Eye (tissue), 1 donor: Measurements from ENCODE around the gene REXO4.
"Not testable (repeated sequence)": the region's sequence is repeated elsewhere in the genome, so short reads cannot be mapped to it uniquely, and the experiment has no call there.

ENCODE experiments used
- DNase-seq: peaks from one replicate; pipeline ENCODE4 v3.0.0-alpha.2; 2015

Gene REXO4, protein sequence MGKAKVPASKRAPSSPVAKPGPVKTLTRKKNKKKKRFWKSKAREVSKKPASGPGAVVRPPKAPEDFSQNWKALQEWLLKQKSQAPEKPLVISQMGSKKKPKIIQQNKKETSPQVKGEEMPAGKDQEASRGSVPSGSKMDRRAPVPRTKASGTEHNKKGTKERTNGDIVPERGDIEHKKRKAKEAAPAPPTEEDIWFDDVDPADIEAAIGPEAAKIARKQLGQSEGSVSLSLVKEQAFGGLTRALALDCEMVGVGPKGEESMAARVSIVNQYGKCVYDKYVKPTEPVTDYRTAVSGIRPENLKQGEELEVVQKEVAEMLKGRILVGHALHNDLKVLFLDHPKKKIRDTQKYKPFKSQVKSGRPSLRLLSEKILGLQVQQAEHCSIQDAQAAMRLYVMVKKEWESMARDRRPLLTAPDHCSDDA

DNA sequence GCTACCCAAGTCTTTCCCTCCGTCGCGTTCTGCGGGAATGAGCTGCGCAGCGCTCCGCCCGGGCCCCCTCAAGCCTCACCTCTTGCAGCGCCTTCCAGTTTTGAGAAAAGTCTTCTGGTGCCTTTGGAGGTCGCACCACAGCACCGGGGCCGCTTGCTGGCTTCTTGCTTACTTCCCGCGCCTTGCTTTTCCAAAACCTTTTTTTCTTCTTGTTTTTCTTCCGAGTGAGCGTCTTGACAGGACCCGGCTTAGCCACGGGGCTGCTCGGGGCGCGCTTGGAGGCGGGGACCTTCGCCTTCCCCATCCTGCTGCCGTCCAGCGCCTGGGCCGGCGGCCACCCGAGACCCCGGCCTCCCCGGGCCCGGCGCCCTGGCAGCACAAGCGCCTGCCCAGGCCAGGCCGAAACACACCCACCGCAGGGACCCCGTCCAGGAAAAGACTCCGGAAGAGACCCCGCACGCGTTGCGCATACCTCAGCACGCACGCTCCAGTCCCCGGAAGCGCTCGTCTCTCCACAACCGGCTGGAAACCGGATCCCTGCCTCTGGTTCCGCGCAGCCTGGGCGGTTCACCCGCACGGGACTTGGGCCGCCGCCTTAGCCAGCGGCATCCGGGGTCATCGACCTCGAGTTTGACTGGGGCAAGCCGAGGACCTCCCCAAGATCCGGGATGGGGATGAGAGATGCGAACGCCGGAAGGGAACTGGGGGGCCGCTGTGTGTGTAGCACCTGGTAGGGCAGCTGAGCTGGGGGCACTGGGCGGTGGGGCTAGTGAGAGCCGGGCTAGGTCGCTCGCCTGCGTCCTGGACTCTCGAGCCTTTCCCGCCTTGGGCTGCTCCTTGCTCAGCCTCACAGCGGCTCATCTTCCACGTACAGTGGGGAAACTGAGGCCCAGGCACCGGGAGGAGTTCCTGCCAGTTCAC lies at the start of gene REXO4:
REXO4 (minus strand) TSS at position 470 of the 921 bp plus-strand sequence; CDS start at position 304, 166 bp downstream.
- DNase-seq, result peak; percentile 96

DNA sequence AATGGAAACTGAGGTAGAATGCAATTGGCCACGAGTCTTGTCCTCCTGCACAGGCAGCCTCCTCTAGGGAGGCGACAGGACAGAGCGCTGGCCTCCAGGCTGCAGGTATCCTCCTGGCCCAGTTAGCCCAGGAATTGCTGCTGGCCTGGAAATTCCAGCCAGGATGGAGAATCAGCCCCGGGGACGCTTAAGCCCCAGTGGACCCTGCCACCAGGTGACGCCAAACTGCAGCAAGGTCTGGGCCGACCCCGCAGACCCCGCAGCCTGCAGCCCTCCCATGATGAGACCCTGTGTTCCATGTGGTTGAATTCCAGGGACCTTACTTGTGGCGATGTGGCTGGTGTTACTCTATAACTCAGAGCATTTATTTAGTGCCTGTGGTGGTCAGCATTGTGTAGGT lies 49.3 kb upstream of the REXO4 start:
- no peak for DNase-seq

DNA sequence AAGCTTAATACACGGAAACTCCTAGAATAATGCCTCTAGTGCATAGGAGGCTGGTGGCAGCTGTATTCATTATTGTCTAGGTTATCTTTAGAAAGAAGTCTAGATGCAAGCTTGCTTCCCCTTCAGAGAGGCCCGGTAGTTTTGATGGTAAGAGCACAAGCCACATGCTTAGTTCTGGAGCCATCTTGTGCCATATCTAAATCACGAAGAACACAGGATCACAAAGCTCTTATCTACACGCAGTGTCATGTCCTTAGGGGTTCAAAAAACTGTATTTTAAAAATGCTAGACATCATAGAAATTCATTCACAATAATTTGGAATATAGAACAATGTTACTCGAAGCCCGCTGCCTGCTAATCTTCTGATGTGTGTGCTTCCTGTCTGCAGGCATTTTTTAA lies 48.2 kb upstream of the REXO4 start:
- no peak for DNase-seq

DNA sequence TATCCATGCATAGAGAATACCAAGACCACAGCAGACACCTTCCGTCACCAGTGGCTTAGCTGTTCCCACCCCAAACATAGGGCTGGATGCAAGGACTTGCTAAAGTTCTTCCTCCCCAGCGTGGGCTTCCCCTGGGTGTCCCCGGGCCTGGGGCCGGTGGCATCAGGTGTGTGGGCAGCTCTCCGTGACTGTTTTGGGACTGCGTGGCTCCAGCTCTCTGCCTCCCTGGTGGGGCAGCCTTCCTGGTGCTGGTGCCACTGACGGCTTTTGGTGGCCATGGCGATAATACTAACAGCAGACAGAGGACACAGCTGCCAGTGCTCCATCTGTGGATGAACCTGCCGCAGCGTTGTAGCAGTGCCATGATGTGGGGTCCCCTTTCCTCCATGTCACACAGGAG lies 46.8 kb upstream of the REXO4 start:
- no peak for DNase-seq

DNA sequence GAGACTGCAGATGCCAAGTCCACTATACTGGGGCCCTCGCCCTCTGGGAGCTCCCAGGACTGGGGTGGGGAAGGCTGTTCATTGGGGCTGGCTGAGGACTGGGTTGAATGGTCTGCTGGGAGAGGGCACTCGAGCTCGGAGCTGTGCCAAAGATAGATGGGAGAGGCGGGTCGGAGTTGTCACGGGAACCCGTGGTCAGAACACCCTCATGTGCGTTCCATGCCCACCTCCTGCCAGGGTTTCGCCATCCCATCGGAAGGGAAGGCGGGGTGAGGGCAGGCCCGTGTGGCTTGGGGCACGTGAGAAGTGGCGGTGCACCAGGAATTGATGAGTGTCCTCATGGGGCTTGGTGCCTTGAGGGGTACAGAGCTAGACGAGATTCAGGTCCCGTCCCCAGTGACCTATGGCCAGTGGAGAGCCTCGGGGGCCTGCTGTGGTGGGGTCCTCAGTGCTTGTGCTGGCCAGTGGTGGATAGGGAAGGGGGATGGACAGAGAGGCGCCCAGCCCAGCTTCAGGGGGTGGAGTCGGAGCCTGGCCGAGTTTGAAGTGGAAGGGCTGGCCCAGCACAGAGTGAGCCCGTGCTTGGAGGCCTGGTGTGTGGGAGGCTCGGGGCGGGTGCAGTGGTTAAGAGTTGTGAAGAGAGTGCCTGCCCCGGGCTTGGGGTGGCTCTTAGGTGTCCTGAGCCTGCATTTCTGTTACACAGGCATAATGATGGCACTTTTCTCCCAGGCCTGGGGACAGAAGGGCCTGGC lies 46.2 kb upstream of the REXO4 start:
- DNase-seq, result no peak

DNA sequence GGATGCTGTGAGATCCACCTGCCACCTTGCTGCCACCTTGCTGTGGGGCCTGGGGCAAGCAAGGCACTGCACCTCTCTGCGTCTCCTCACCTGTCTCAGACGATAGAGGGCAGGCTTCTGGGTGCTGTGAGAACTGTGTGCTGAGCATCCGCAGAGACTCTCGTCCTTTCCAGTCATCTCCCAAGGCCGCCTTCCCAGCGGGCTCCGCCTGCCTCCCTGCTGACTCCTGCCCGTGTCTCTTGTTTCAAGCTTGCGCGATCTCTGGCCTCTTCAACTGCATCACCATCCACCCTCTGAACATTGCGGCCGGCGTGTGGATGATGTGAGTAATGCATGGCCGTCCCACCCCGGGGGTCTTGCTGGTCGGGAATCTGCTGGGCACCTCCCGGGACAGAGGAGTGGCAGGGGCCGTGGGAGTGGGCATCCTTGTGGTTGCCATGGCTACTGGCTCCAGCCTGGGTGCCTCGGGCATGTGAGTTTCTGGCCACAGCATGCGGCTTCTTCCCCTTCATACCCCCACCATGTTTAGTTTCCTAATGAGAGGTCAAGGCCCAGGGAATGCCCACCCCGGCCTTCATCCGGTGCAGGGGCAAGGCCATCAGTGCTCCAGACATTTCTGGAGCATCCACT lies 45.5 kb upstream of the REXO4 start:
- no peak for DNase-seq

DNA sequence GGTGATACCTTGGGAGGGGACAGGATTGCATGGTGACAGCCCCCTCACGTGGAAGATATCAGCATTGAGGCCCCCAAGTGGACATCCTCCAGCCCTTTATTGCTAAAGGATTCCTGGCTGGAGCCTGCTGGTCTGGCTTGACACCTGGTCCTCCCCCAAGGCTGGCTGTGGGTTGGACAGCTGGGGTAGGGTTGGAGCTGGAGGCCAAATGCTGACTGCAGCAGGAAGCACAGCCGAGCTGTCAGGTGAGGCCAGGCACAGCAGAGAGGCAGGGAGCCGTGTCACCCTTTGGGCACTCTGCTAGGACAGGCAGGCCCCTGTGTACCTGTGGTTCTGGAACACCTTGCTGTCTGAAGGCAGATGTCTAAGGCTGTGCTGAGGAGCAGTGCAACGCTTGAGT lies 44.2 kb upstream of the REXO4 start:
- no peak for DNase-seq

DNA sequence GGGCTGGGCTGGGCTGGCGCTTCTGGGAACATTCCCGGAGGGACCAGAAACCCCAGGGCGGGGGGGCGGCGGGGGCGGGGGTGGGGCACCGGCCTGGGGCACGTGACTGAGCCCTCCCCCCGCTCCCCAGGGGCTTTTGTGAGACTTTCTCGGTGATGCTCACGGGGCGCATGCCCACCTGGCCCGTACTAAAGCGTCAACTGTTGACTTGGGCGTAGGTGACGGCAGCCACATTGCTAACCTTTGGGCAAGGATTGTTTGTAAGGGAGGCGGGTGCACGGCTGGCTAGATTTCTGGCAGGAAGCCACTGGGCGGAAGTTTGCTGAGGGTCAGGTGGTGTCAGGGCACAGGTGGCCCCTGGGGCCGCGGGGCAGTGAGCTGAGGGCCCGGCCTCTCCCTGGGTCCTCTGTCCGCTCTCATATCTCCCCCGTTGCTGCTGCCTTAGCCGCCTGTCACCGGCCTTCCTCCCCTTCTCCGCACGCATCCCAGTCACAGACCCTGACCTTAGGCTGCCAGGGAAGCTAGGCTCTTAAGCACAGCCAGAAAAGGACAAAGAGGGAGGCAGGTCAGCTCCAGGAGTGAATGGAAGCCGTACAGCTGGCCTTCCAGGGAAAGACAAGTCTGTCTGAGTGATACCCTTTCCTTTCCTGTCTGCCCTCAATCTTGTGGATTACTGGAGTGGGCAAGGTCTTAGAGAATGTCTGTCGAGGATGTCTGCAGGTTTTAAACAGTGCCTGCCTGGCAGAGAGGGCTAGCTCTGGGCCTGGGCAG lies 42.8 kb upstream of the REXO4 start:
- peak; percentile 79 for DNase-seq

DNA sequence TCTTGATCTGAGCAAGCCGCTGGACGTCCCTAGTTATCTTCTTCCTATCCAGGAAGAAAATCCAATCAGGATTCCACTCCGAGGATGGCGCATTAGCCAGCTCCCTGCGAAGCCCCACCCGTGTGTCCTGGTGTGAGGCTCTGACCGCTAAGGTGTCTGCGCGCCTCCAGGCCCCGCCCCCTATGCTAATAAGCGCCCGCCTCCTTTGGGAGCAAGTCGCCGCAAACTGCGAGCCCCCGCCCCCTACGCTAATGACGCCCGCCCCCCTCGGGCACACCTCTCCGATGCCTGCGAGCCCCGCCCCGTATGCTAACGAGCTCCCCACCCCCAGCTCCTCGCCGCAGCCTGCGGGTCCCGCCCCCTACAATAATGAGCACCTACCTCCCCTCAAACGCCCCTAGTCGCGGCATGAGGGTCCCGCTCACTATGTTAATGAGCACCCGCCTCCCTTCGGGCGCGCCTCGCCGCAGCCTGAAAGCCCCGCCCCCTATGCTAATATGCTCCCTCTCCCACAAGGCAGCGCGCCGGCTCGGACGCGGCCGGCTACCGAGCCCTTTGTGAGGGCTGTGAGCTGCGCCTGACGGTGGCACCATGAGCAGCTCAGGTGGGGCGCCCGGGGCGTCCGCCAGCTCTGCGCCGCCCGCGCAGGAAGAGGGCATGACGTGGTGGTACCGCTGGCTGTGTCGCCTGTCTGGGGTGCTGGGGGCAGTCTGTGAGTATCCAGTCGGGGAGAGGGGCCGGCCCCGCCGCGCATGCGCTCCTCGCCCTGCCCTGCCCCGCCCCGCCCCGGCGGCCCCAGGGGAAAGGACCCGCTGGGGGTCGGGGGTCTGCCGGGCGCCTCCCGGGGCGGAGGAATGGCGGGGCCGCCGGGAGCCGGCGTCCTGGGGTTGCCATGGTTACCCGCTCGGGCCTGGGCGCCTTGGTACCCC lies 41.9 kb upstream of the REXO4 start, which contains the start of gene CACFD1:
CACFD1 (plus strand) TSS at position 503 of the 929 bp plus-strand sequence; CDS start at position 592, 89 bp downstream.
- DNase-seq, result peak; percentile 99

DNA sequence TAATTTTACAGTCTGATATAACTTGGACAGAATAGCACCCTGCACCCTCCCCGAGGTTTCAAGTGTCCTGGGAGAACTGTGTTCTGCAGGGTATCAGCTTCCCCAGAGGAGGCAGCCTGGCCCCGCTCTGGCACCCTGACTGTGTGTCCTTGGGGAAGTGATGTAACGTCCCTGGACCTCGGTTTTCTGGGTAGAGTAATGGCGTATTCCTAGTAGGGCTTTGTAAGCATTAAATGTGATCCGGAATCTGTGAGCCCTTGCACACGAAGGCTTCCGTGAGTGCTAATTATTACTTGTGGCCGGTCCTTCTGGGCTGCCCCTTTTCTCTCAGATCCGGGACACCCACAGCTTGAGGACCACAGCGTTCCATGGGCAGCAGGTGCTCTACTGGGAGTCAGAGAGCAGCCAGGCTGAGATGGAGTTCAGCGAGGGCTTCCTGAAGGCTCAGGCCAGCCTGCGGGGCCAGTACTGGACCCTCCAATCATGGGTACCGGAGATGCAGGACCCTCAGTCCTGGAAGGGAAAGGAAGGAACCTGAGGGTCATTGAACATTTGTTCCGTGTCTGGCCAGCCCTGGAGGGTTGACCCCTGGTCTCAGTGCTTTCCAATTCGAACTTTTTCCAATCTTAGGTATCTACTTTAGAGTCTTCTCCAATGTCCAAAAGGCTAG lies 41.0 kb upstream of the REXO4 start:
- DNase-seq, result no peak

DNA sequence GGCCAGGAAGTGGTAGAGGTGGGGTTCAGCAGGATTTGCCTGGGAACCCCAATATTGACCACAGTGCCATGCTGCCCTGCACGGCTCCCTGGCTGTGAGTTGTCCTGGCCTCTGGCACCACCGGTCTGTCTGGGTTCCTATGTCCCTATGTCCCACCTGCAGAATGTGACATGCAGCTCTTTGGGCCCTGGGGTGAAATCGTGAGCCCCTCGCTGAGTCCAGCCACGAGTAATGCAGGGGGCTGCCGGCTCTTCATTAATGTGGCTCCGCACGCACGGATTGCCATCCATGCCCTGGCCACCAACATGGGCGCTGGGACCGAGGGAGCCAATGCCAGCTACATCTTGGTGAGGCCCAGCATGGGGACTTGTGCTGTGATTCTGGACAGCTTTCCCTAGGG lies 39.9 kb upstream of the REXO4 start:
- no peak for DNase-seq

DNA sequence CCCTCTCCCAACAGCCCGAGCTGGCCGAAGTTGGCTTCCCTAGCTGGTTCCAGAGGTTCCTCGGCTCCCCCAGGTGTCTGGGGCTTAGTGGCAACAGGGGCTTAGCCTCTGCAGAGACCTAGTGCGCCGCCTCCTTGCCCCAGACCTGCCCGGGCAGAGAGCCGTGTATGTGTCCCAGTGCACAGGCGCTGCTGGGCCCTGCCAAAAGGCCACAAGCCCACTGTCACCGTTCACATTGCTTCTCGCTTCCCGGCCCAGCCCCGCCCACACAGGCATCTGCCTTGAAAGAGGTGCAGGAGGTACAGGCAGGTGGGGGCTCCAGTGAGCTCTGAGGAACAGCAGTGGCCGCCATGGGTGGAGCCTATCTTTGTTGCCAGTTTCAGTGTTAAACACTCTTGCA lies 39.4 kb upstream of the REXO4 start:
- no peak for DNase-seq

DNA sequence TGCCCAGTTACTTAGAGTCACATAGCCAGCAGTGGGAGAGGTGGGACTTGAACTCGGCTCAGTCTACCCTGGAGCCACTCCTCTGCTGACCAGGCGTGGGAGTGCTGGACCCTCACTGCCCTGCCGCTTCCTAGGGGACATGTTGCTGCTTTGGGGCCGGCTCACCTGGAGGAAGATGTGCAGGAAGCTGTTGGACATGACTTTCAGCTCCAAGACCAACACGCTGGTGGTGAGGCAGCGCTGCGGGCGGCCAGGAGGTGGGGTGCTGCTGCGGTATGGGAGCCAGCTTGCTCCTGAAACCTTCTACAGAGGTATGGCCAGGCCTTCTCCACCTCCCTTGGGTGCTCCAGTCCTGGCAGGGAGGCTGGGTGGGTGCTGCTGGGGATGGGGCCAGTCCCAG lies 38.6 kb upstream of the REXO4 start:
- DNase-seq, result no peak

DNA sequence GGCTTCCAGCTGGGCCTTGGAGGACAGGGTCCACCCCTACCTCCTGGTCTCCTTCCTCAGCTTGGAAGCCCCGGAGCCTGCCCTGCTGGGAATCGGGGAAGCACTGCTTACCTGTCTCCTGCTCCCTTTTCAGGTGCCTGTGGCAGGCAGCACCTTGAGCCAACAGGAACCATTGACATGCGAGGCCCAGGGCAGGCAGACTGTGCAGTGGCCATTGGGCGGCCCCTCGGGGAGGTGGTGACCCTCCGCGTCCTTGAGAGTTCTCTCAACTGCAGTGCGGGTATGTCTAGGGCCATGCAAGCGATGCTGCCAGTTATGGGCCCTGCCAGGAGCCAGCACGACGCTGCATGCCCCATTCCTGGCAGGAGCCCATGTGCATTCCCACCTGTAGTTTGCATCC lies 38.1 kb upstream of the REXO4 start:
- DNase-seq, result no peak

DNA sequence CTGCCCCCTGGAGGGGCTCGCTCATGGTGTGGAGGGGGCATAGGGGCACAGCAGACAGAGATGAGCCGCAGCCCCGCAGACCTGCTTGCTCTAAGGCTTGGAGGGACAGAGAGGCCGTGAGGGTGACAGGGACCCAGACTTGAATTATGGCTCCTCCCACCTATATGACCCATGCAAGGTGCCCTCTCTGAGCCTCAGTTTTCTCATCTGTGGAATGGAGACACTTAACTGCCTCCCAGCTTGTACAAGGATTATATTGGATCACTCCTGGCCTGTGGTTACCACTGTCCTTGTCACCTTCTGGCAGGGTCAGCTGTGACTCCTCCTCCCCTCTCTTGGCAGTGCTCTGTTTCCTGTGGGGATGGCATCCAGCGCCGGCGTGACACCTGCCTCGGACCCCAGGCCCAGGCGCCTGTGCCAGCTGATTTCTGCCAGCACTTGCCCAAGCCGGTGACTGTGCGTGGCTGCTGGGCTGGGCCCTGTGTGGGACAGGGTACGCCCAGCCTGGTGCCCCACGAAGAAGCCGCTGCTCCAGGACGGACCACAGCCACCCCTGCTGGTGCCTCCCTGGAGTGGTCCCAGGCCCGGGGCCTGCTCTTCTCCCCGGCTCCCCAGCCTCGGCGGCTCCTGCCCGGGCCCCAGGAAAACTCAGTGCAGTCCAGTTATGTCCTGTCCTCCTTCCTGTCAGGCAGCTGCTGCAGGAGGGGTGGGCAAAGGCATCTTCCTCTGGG lies 37.3 kb upstream of the REXO4 start:
- no peak for DNase-seq

DNA sequence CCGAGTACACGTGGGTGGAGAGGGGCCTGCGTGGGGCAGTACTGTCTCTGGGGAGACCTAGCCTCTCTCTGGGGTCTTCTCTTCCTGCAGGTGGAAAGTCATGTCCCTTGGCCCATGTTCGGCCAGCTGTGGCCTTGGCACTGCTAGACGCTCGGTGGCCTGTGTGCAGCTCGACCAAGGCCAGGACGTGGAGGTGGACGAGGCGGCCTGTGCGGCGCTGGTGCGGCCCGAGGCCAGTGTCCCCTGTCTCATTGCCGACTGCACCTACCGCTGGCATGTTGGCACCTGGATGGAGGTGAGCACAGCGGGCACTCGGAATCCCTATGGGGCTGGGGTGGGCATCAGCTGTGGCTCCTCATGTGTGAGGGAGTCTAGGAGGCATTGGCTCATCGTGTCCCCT lies 36.5 kb upstream of the REXO4 start:
- no peak for DNase-seq

DNA sequence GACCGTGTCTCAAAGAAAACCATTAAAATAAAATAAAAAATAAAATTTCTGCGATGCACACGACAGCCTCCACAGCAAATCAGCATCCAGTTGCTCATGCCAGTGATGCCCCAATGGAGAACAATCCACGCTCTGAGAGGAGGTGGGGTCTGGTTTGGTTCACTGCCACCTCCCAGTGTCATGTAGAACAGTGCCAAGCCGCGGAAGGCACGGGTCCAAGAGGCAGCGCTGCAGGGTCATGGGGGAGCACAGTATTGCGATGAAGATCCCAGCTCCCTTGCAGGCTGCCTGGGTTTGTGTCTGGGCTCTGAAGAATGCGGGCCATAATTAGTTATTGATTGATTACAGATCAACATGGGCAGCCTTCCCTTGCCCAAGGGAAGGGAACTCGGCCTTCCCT lies 35.8 kb upstream of the REXO4 start:
- no peak for DNase-seq

DNA sequence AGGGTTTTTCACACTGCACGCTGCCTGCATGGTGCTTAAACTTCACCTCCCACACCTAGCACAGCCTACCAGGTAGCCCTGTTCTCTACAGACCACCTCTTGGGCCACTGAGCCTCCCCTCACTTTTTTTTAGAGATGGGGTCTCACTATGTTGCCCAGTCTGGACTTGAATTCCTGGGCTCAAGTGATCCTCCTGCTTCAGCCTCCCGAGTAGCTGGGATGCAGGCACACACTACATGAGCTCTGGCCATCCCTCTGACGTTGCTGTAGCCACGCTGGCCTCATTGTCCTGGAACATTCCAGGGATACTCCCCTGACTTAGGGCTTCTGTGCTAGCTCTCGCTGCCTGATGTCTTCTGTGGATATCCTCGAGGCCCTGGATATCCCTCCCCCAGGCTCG lies 34.8 kb upstream of the REXO4 start:
- DNase-seq, result no peak

DNA sequence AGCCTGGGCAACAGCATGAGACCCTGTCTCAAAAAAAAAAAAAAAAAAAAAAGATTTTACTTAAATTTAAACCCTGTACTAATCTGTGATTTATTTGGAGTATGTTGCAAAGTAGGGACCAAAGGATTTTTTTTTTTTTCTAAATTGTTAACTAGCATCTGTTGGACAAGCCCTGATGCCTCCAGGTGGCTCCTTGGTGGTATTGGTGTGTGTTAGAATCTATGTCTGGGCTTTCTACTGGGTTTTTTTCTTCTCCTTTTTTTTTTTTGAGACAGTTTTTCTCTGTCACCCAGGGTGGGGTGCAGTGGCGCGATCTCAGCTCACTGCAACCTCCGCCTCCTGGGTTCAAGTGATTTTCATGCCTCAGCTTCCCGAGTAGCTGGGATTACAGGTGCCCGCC lies 34.1 kb upstream of the REXO4 start:
- DNase-seq, result not testable (repeated sequence)
